HEK293T (cell line): ENCODE measurements around the gene LARGE1.

Experiments
- ARNT ChIP-seq: fragments of 450-650 bp; IDR thresholded peaks from 2 replicates; pipeline ENCODE4 v1.6.1; 2017; ENCODE audit warnings: mild to moderate bottlenecking
- BHLHE40 ChIP-seq: fragments of 450-650 bp; IDR thresholded peaks from 2 replicates; pipeline ENCODE4 v1.6.1; 2016; ENCODE audit warnings: mild to moderate bottlenecking, moderate library complexity, borderline replicate concordance
- CTBP1 ChIP-seq: fragments of 450-650 bp; IDR thresholded peaks from 2 replicates; pipeline ENCODE4 v1.6.1; 2016; ENCODE audit warnings: borderline replicate concordance
- ELF4 ChIP-seq: fragments of 450-650 bp; IDR thresholded peaks from 2 replicates; pipeline ENCODE4 v1.6.1; 2017; ENCODE audit warnings: antibody characterized with exemption
- FOXK2 ChIP-seq: fragments of 450-650 bp; IDR thresholded peaks from 2 replicates; pipeline ENCODE4 v1.6.1; 2016; ENCODE audit warnings: mild to moderate bottlenecking
- FOXM1 ChIP-seq: fragments of 450-650 bp; IDR thresholded peaks from 2 replicates; pipeline ENCODE4 v1.6.1; 2017; ENCODE audit warnings: mild to moderate bottlenecking, borderline replicate concordance
- HDGF ChIP-seq: fragments of 450-650 bp; IDR thresholded peaks from 2 replicates; pipeline ENCODE4 v1.6.1; 2017; ENCODE audit warnings: antibody characterized with exemption, borderline replicate concordance
- L3MBTL2 ChIP-seq: fragments of 450-650 bp; conservative IDR thresholded peaks from 2 replicates; pipeline ENCODE4 v1.6.1; 2016; ENCODE audit warnings: mild to moderate bottlenecking
- NFRKB ChIP-seq: fragments of 450-650 bp; IDR thresholded peaks from 2 replicates; pipeline ENCODE4 v1.6.1; 2016; ENCODE audit warnings: mild to moderate bottlenecking, moderate library complexity
- SP1 ChIP-seq: fragments of 450-650 bp; IDR thresholded peaks from 2 replicates; pipeline ENCODE4 v1.6.1; 2017
- SUZ12 ChIP-seq: fragments of 450-650 bp; IDR thresholded peaks from 2 replicates; pipeline ENCODE4 v1.6.1; 2016; ENCODE audit warnings: mild to moderate bottlenecking
- ZNF384 ChIP-seq: fragments of 450-650 bp; IDR thresholded peaks from 2 replicates; pipeline ENCODE4 v1.6.1; 2016
- TF ChIP-seq, protein P1 (sequence below): fragments of 450-650 bp; IDR thresholded peaks from 2 replicates; pipeline ENCODE4 v1.6.1; 2016

DNA sequence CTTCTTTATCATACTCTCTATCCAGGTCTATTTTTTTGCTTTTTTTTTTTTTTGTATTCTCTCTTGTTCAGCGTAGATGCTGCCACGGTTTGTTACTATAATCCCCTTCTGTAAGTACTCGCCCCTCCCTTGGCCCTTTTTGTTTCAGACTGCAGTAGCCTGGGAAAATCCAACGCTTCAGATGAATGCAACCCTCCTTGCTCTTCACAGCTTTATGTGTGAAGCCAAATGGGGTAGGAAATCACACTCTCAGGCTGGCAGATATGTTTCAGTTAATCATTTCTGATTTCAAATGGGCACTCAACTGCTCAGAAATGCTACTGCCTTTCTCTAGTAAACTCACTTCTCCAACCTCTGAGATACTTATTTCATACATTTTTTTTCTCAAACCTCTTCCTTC lies 149.1 kb downstream of the LARGE1 start:
- no peak for TF ChIP-seq ARNT
- TF ChIP-seq, protein P1, sequence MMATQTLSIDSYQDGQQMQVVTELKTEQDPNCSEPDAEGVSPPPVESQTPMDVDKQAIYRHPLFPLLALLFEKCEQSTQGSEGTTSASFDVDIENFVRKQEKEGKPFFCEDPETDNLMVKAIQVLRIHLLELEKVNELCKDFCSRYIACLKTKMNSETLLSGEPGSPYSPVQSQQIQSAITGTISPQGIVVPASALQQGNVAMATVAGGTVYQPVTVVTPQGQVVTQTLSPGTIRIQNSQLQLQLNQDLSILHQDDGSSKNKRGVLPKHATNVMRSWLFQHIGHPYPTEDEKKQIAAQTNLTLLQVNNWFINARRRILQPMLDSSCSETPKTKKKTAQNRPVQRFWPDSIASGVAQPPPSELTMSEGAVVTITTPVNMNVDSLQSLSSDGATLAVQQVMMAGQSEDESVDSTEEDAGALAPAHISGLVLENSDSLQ = no peak
- no peak for TF ChIP-seq SP1
- no peak for TF ChIP-seq ELF4
- TF ChIP-seq FOXM1 = no peak
- no peak for TF ChIP-seq ZNF384
- no peak for TF ChIP-seq CTBP1
- TF ChIP-seq L3MBTL2 = no peak
- TF ChIP-seq BHLHE40 = no peak
- no peak for TF ChIP-seq FOXK2
- no peak for TF ChIP-seq HDGF
- TF ChIP-seq SUZ12 = no peak
- TF ChIP-seq NFRKB = no peak
